Stimulated activated naive CD8-positive, alpha-beta T cell treated with anti-CD3 and anti-CD28 coated beads, Interleukin-15, amount 100 ng/mL, for 72 hours (primary cell): ENCODE measurements around the gene TSHZ1.
A peak's percentile ranks its signal among the peaks of the same experiment; 100 is the strongest.

Experiments
- ATAC-seq: fragments of 150-1000 bp; cut with Tn5 transposase; 2 replicates; pipeline ENCODE4 v1.10.0; 2021; ENCODE audit warnings: mild to moderate bottlenecking, moderate library complexity
- DNase-seq, 2 donors: peaks; one replicate each; pipeline ENCODE4 v3.0.0; 2021 to 2022
- H3K27ac Mint-ChIP-seq, 2 donors: one replicate each; pipeline ENCODE4 v1.8.0; 2022; ENCODE audit warnings: mild to moderate bottlenecking in 2 of 2, mixed read lengths in 2 of 2, moderate library complexity in 2 of 2
- H3K27me3 Mint-ChIP-seq: one replicate; pipeline ENCODE4 v1.8.0; 2022; ENCODE audit warnings: mixed read lengths
- H3K4me1 Mint-ChIP-seq: one replicate; pipeline ENCODE4 v1.8.0; 2022; ENCODE audit warnings: mild to moderate bottlenecking, mixed read lengths
- H3K4me3 Mint-ChIP-seq, 2 donors: one replicate each; pipeline ENCODE4 v1.8.0; 2022; ENCODE audit warnings: mild to moderate bottlenecking in 2 of 2, mixed read lengths in 2 of 2, moderate library complexity in 1 of 2
- H3K9me3 Mint-ChIP-seq, 2 donors: one replicate each; pipeline ENCODE4 v1.8.0; 2022; ENCODE audit warnings: mixed read lengths in 2 of 2

TSHZ1 gene

GRCh38 chr18:75277610-75277928 is 67.0 kb downstream of the TSHZ1 start:
- H3K9me3 Mint-ChIP-seq: no peaks in the 10 kb centered on the region
- no peak for ATAC-seq
- no peak overlapping the region for H3K27ac Mint-ChIP-seq

GRCh38 chr18:75279381-75279780 is 68.8 kb downstream of the TSHZ1 start:
- Mint-ChIP-seq H3K27ac (no peak overlapping the region), H3K4me3 (no peak overlapping the region), H3K27me3 (no peaks in the 10 kb centered on the region), H3K9me3 (peaks cover 0 to under 1% of the 10 kb centered on the region in 2 donors), H3K4me1 (peaks cover 50% of the 10 kb centered on the region)
- DNase-seq (no peak), ATAC-seq (no peak)

More at GRCh38 chr18:75277610-75277928, 67.0 kb downstream of the TSHZ1 start:
- no peak overlapping the region for H3K4me3 Mint-ChIP-seq
- DNase-seq: no peak
- H3K27me3 Mint-ChIP-seq: no peaks in the 10 kb centered on the region
- H3K4me1 Mint-ChIP-seq: peaks cover 50% of the 10 kb centered on the region

GRCh38 chr18:75280427-75281280 is 70.1 kb downstream of the TSHZ1 start:
- H3K27me3 Mint-ChIP-seq: no peaks in the 10 kb centered on the region
- peak; percentile 41 for ATAC-seq
- H3K27ac Mint-ChIP-seq: peak overlapping the region; percentile 28 to 89

GRCh38 chr18:75282746-75283145 is 72.1 kb downstream of the TSHZ1 start:
- ATAC-seq (no peak), DNase-seq (no peak)
- peaks cover 0 to 5% of the 10 kb centered on the region in 2 donors for H3K9me3 Mint-ChIP-seq
- H3K27ac Mint-ChIP-seq: no peak overlapping the region
- no peak overlapping the region for H3K4me3 Mint-ChIP-seq
- no peaks in the 10 kb centered on the region for H3K27me3 Mint-ChIP-seq
- peaks cover 30% of the 10 kb centered on the region for H3K4me1 Mint-ChIP-seq

More at GRCh38 chr18:75280427-75281280, 70.1 kb downstream of the TSHZ1 start:
- Mint-ChIP-seq H3K4me3 (no peak overlapping the region), H3K4me1 (peaks cover 44% of the 10 kb centered on the region), H3K9me3 (peaks cover 0 to 5% of the 10 kb centered on the region in 2 donors)
- no peak for DNase-seq

GRCh38 chr18:75283731-75284130 is 73.1 kb downstream of the TSHZ1 start:
- no peak for ATAC-seq
- Mint-ChIP-seq H3K4me3 (no peak overlapping the region), H3K4me1 (peaks cover 25% of the 10 kb centered on the region), H3K9me3 (peaks cover 0 to 5% of the 10 kb centered on the region in 2 donors), H3K27me3 (no peaks in the 10 kb centered on the region), H3K27ac (peak overlapping the region in 1 of 2 donors; percentile 49)
- DNase-seq: no peak

GRCh38 chr18:75284566-75284965 is 74.0 kb downstream of the TSHZ1 start:
- H3K4me3 Mint-ChIP-seq: no peak overlapping the region
- no peak for ATAC-seq
- DNase-seq: no peak
- peaks cover 0 to 5% of the 10 kb centered on the region in 2 donors for H3K9me3 Mint-ChIP-seq
- peaks cover 17% of the 10 kb centered on the region for H3K4me1 Mint-ChIP-seq
- H3K27me3 Mint-ChIP-seq: no peaks in the 10 kb centered on the region
- H3K27ac Mint-ChIP-seq: no peak overlapping the region

GRCh38 chr18:75285876-75286275 is 75.3 kb downstream of the TSHZ1 start:
- ATAC-seq (no peak), DNase-seq (no peak)
- Mint-ChIP-seq H3K27ac (no peak overlapping the region), H3K9me3 (peaks cover 0 to 5% of the 10 kb centered on the region in 2 donors), H3K4me1 (peaks cover 4% of the 10 kb centered on the region), H3K4me3 (no peak overlapping the region), H3K27me3 (no peaks in the 10 kb centered on the region)

- H3K4me1 Mint-ChIP-seq: no peaks in the 10 kb centered on the region
- no peak overlapping the region for H3K27ac Mint-ChIP-seq
- H3K27me3 Mint-ChIP-seq: no peaks in the 10 kb centered on the region
- no peak overlapping the region for H3K4me3 Mint-ChIP-seq
- DNase-seq: no peak
- ATAC-seq: no peak
- H3K9me3 Mint-ChIP-seq: peaks cover 0 to 5% of the 10 kb centered on the region in 2 donors
Observed at GRCh38 chr18:75287006-75287405, 76.4 kb downstream of the TSHZ1 start.

GRCh38 chr18:75287700-75288099 is 77.1 kb downstream of the TSHZ1 start:
- DNase-seq (no peak), ATAC-seq (no peak)
- H3K4me3 Mint-ChIP-seq: no peak overlapping the region
- peaks cover 0 to 5% of the 10 kb centered on the region in 2 donors for H3K9me3 Mint-ChIP-seq
- H3K27ac Mint-ChIP-seq: no peak overlapping the region
- no peaks in the 10 kb centered on the region for H3K27me3 Mint-ChIP-seq
- H3K4me1 Mint-ChIP-seq: no peaks in the 10 kb centered on the region

- DNase-seq: no peak
- Mint-ChIP-seq H3K4me3 (no peak overlapping the region), H3K9me3 (peaks cover 0 to under 1% of the 10 kb centered on the region in 2 donors), H3K27me3 (no peaks in the 10 kb centered on the region), H3K27ac (no peak overlapping the region), H3K4me1 (no peaks in the 10 kb centered on the region)
- ATAC-seq: no peak
Observed at GRCh38 chr18:75289761-75290160, 79.2 kb downstream of the TSHZ1 start.

- H3K4me3 Mint-ChIP-seq: no peak overlapping the region
- ATAC-seq: no peak
- no peaks in the 10 kb centered on the region for H3K4me1 Mint-ChIP-seq
- H3K27me3 Mint-ChIP-seq: no peaks in the 10 kb centered on the region
- DNase-seq: no peak
- no peaks in the 10 kb centered on the region for H3K9me3 Mint-ChIP-seq
- H3K27ac Mint-ChIP-seq: no peak overlapping the region
Observed at GRCh38 chr18:75290737-75291358, 80.3 kb downstream of the TSHZ1 start.

GRCh38 chr18:75291460-75291859 is 80.9 kb downstream of the TSHZ1 start:
- Mint-ChIP-seq H3K27ac (no peak overlapping the region), H3K27me3 (no peaks in the 10 kb centered on the region), H3K9me3 (no peaks in the 10 kb centered on the region), H3K4me3 (no peak overlapping the region), H3K4me1 (no peaks in the 10 kb centered on the region)
- DNase-seq: no peak
- ATAC-seq: no peak

GRCh38 chr18:75293591-75293990 is 83.0 kb downstream of the TSHZ1 start:
- ATAC-seq: no peak
- Mint-ChIP-seq H3K4me1 (no peaks in the 10 kb centered on the region), H3K4me3 (no peak overlapping the region), H3K27ac (no peak overlapping the region), H3K9me3 (no peaks in the 10 kb centered on the region), H3K27me3 (no peaks in the 10 kb centered on the region)
- no peak for DNase-seq

- DNase-seq: no peak
- Mint-ChIP-seq H3K9me3 (no peaks in the 10 kb centered on the region), H3K27me3 (no peaks in the 10 kb centered on the region)
Observed at GRCh38 chr18:75297731-75298130, 87.1 kb downstream of the TSHZ1 start.

GRCh38 chr18:75304678-75305557 is 94.3 kb downstream of the TSHZ1 start:
- no peaks in the 10 kb centered on the region for H3K27me3 Mint-ChIP-seq

More at GRCh38 chr18:75297731-75298130, 87.1 kb downstream of the TSHZ1 start:
- ATAC-seq: no peak
- no peak overlapping the region for H3K27ac Mint-ChIP-seq
- H3K4me1 Mint-ChIP-seq: no peaks in the 10 kb centered on the region
- H3K4me3 Mint-ChIP-seq: no peak overlapping the region

More at GRCh38 chr18:75304678-75305557, 94.3 kb downstream of the TSHZ1 start:
- Mint-ChIP-seq H3K9me3 (peaks cover 5 to 11% of the 10 kb centered on the region in 2 donors), H3K27ac (no peak overlapping the region), H3K4me1 (no peaks in the 10 kb centered on the region), H3K4me3 (no peak overlapping the region)
- DNase-seq (no peak), ATAC-seq (no peak)
